H1 (cell line): ENCODE data around the gene FHIT. TPM values are rescaled to one million over a fixed set of nuclear protein-coding genes. Genes with fewer than 3 reads are reported as not detected.

Experiments used
- BACH1 ChIP-seq: IDR thresholded peaks from 2 replicates; pipeline ENCODE4 v1.6.1; 2012; ENCODE audit warnings: low read length, improper control_type of control experiment
- CBX5 ChIP-seq: fragments of 300-800, 300-1000 bp; sonication (generic); IDR thresholded peaks from 2 replicates; pipeline ENCODE4 v1.7.1; 2016; ENCODE audit warnings: antibody characterized with exemption, low read length, low read depth
- CEBPB ChIP-seq: IDR thresholded peaks from 2 replicates; pipeline ENCODE4 v1.6.1; 2012; ENCODE audit warnings: low read depth, low read length
- NANOG ChIP-seq: IDR thresholded peaks from 2 replicates; pipeline ENCODE4 v1.6.1; 2011; ENCODE audit warnings: low read length, low read depth, mild to moderate bottlenecking, inconsistent platforms; ENCODE audit not compliant: insufficient read depth, poor library complexity, severe bottlenecking
- RFX5 ChIP-seq: IDR thresholded peaks from 2 replicates; pipeline ENCODE4 v1.6.1; 2011; ENCODE audit warnings: low read depth, low read length, improper control_type of control experiment, borderline replicate concordance
- polyA plus RNA-seq, 7 experiments: library from polyadenylated mRNA; depleted of rRNA in 3 of 7; stranded (reverse) in 5 of 7; unstranded in 2 of 7; fragments of >200 nt in 5 of 7; fragments of 200-250 nt in 2 of 7; gene quantifications; 1 replicate in 5 of 7; 2 replicates in 1 of 7; 4 replicates in 1 of 7; pipeline versions ENCODE4 v1.2.1 to v1.2.3, GENCODE V29; 2011 to 2013; ENCODE audit warnings: missing spikeins in 2 of 7, mixed read lengths in 2 of 7
- total RNA-seq: library from RNA; stranded (reverse); fragmentation: NEBNext Ultra II Directional; extraction: Animal tissue kit (Norgen Biotek cat#: 25700); gene quantifications from 2 replicates; pipeline ENCODE4 v1.2.1, GENCODE V29; 2021
- TF ChIP-seq, protein P1 (sequence below): fragments of 300-600 bp; sonication (generic); IDR thresholded peaks from 2 replicates; pipeline ENCODE4 v1.7.1; 2012; ENCODE audit warnings: low read length, moderate library complexity, mild to moderate bottlenecking, inconsistent platforms; ENCODE audit not compliant: insufficient replicate concordance
- TF ChIP-seq, protein P2 (sequence below): IDR thresholded peaks from 2 replicates; pipeline ENCODE4 v1.6.1; 2012; ENCODE audit warnings: low read length, inconsistent platforms

Gene FHIT
- total and polyA plus RNA-seq, 2 of the 8 experiments (the other 6 are each of a cell fraction or from before 2014, with no cell fraction given), result 1.2 to 3.2 TPM

DNA sequence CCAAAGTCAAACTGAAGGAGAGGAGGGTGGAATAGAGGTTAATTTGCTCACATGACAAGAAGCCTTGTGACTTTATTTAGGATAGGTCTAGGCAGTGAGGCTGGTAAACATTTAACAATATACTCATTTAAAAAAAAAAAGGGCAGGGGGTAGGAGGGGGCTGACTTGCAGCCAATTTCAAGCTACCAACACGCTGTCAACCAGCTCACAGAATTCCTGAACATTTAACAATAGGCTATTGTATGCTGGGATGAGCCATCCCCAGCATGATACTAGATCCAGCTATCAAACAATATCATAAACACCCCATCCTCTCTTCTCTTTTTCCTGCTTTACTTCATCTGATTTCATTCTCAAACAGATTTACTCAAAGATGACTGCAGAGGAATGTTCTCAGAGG is 1105.1 kb downstream of the FHIT start (continued):
- TF ChIP-seq, protein P1, sequence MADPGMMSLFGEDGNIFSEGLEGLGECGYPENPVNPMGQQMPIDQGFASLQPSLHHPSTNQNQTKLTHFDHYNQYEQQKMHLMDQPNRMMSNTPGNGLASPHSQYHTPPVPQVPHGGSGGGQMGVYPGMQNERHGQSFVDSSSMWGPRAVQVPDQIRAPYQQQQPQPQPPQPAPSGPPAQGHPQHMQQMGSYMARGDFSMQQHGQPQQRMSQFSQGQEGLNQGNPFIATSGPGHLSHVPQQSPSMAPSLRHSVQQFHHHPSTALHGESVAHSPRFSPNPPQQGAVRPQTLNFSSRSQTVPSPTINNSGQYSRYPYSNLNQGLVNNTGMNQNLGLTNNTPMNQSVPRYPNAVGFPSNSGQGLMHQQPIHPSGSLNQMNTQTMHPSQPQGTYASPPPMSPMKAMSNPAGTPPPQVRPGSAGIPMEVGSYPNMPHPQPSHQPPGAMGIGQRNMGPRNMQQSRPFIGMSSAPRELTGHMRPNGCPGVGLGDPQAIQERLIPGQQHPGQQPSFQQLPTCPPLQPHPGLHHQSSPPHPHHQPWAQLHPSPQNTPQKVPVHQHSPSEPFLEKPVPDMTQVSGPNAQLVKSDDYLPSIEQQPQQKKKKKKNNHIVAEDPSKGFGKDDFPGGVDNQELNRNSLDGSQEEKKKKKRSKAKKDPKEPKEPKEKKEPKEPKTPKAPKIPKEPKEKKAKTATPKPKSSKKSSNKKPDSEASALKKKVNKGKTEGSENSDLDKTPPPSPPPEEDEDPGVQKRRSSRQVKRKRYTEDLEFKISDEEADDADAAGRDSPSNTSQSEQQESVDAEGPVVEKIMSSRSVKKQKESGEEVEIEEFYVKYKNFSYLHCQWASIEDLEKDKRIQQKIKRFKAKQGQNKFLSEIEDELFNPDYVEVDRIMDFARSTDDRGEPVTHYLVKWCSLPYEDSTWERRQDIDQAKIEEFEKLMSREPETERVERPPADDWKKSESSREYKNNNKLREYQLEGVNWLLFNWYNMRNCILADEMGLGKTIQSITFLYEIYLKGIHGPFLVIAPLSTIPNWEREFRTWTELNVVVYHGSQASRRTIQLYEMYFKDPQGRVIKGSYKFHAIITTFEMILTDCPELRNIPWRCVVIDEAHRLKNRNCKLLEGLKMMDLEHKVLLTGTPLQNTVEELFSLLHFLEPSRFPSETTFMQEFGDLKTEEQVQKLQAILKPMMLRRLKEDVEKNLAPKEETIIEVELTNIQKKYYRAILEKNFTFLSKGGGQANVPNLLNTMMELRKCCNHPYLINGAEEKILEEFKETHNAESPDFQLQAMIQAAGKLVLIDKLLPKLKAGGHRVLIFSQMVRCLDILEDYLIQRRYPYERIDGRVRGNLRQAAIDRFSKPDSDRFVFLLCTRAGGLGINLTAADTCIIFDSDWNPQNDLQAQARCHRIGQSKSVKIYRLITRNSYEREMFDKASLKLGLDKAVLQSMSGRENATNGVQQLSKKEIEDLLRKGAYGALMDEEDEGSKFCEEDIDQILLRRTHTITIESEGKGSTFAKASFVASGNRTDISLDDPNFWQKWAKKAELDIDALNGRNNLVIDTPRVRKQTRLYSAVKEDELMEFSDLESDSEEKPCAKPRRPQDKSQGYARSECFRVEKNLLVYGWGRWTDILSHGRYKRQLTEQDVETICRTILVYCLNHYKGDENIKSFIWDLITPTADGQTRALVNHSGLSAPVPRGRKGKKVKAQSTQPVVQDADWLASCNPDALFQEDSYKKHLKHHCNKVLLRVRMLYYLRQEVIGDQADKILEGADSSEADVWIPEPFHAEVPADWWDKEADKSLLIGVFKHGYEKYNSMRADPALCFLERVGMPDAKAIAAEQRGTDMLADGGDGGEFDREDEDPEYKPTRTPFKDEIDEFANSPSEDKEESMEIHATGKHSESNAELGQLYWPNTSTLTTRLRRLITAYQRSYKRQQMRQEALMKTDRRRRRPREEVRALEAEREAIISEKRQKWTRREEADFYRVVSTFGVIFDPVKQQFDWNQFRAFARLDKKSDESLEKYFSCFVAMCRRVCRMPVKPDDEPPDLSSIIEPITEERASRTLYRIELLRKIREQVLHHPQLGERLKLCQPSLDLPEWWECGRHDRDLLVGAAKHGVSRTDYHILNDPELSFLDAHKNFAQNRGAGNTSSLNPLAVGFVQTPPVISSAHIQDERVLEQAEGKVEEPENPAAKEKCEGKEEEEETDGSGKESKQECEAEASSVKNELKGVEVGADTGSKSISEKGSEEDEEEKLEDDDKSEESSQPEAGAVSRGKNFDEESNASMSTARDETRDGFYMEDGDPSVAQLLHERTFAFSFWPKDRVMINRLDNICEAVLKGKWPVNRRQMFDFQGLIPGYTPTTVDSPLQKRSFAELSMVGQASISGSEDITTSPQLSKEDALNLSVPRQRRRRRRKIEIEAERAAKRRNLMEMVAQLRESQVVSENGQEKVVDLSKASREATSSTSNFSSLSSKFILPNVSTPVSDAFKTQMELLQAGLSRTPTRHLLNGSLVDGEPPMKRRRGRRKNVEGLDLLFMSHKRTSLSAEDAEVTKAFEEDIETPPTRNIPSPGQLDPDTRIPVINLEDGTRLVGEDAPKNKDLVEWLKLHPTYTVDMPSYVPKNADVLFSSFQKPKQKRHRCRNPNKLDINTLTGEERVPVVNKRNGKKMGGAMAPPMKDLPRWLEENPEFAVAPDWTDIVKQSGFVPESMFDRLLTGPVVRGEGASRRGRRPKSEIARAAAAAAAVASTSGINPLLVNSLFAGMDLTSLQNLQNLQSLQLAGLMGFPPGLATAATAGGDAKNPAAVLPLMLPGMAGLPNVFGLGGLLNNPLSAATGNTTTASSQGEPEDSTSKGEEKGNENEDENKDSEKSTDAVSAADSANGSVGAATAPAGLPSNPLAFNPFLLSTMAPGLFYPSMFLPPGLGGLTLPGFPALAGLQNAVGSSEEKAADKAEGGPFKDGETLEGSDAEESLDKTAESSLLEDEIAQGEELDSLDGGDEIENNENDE, result no peak
- TF ChIP-seq CBX5 (no peak), NANOG (no peak), CEBPB (no peak), RFX5 (no peak), BACH1 (no peak)
- TF ChIP-seq, protein P2, sequence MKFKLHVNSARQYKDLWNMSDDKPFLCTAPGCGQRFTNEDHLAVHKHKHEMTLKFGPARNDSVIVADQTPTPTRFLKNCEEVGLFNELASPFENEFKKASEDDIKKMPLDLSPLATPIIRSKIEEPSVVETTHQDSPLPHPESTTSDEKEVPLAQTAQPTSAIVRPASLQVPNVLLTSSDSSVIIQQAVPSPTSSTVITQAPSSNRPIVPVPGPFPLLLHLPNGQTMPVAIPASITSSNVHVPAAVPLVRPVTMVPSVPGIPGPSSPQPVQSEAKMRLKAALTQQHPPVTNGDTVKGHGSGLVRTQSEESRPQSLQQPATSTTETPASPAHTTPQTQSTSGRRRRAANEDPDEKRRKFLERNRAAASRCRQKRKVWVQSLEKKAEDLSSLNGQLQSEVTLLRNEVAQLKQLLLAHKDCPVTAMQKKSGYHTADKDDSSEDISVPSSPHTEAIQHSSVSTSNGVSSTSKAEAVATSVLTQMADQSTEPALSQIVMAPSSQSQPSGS, result no peak
